HG03354 (cell line): ENCODE data around the gene KCNT1.
"Not testable (repeated sequence)": the region's sequence is repeated elsewhere in the genome, so short reads cannot be mapped to it uniquely, and the experiment has no call there.

Experiments used
- ATAC-seq: cut with Tn5 transposase; IDR thresholded peaks from one replicate; pipeline ENCODE4 v1.9.1; 2021; ENCODE audit warnings: mild to moderate bottlenecking; ENCODE audit not compliant: unreplicated experiment, poor library complexity, severe bottlenecking

KCNT1 gene

GRCh38 chr9:135671591-135672041 lies 30.4 kb upstream of the KCNT1 start:
- no peak for ATAC-seq

DNA sequence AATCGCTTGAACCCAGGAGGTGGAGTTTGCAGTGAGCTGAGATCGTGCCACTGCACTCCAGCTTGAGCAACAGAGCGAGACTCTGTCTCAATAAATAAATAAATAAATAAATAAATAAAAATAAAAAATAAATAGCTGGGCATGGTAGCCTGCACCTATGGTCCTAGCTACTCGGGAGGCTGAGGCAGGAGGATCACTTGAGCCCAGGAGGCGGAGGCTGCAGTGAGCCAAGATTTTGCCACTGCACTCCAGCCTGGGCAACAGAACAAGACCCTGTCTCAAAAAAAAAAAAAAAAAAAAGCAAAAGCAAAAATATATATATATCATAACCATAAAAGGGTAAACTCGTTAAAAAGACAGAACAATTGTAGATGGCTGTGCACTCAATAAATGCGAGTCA lies 29.2 kb upstream of the KCNT1 start:
- ATAC-seq, result not testable (repeated sequence)

- ATAC-seq, result no peak
Measured at GRCh38 chr9:135673941-135674340, 28.0 kb upstream of the KCNT1 start.

DNA sequence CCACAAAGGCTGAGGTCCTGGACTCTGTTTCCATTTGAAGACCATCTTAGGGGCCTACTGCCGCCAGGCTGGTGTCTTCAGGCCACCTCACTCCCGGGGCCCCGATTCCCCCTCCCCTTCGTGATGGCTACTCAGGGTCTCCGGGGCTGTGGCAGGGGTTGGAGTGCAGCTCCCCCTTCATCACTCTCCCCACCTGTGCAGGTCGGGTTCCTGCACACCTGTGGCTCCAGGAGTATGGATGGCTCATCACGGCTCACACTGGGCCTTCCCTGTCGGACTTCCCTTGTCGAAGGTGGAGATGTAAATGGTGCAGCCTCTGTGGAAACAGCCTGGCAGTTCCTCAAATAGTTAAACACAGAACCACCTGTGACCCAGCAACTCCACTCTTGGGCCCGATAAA lies 27.0 kb upstream of the KCNT1 start:
- ATAC-seq, result no peak

DNA sequence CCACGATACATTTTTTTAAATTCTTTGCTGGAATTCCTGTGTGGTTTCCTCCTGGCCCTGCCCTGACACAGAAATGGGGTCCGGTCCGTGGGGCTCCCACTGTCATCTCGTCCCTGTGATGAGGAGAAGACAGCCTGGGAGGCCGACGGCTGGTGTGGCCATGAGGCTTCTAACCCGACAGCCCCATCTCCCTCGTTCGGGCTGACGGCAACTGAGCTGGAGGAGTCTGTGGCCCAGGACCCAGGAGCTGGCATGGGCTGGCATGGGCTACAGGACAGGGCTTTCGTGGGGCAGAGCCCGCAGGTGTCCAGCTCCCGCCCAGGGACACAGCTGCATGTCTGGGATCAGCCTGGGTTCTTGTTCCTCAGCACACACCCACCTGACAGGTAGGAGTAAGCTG lies 25.1 kb upstream of the KCNT1 start:
- ATAC-seq, result no peak

GRCh38 chr9:135677641-135678168 lies 24.3 kb upstream of the KCNT1 start:
- ATAC-seq, result no peak

- ATAC-seq, result no peak
Measured at GRCh38 chr9:135678236-135679017, 23.6 kb upstream of the KCNT1 start.

- ATAC-seq, result no peak
Measured at GRCh38 chr9:135680056-135680455, 21.9 kb upstream of the KCNT1 start.

- no peak for ATAC-seq
Measured at GRCh38 chr9:135681161-135681560, 20.8 kb upstream of the KCNT1 start.

DNA sequence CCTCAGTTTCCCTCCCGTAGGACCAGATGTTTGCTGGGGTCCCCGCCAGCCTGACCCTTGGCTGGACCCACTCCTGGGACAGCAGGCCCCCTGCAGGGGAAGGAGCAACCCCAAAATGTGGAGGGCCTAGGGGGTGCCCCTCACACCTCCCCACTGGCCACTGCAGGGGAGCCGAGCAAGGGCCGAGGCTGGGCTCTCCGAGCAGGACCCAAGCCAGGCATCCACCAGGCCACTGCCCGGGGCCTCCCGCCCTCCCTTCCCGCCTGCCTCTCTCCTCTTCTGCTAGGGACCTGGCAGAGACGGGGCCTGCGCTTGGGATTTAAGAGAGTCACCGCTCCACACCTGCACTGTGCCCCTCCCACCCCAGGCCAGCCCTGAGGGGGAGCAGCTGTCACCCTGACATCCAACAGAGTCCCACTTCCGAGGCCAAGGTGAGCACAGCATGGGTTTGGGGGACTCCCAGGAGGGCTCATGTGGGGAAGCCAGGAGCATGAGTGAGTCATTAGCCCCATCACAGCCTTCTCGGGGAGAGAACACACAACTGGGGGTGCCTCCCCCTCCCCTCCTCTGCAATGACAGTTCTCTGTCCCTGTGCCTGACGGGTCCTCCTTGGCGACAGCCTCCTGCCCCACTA lies 18.5 kb upstream of the KCNT1 start:
- ATAC-seq, result no peak

DNA sequence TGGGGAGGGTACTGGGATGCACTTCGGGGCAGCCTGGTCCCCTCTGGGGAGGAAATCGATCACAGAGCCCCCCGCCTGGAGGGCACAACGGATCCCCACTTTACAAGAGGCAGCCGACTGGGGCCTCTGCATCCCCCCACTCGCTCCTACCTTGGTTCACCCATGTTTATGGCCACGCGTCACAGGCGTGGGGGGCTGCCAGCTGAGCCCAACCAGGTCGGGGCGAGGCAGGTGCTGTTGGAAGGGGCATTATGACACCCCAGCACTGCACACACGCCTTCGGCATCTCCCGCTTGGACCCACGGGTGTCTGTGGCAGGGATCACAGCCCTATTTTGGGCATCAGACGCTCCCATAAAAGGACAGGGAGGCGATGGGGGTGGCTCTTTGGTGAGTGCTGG lies 17.3 kb upstream of the KCNT1 start:
- no peak for ATAC-seq

GRCh38 chr9:135687216-135687615 lies 14.8 kb upstream of the KCNT1 start:
- no peak for ATAC-seq

- ATAC-seq, result no peak
Measured at GRCh38 chr9:135689011-135689410, 13.0 kb upstream of the KCNT1 start.

- ATAC-seq, result no peak
Measured at GRCh38 chr9:135690836-135691570, 11.0 kb upstream of the KCNT1 start.

DNA sequence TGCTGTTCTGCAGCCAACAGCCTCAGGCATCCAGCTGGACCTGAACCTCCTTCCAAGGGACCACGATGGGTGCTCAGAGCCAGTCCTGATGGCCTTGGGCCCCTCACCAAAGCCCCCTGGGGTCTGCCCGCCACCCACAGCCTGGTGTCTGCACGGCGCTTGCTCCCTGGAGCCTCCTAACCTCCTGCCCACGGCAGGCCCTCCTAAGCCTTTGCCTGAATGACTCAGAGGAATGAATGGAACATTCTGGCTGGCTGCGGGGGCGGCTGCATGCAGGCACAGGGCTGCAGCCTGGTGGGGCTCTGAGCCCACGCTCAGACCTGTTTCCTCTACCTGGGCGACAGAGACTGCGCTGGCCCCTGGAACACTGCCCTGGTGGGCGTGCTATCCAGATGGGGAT lies 9.6 kb upstream of the KCNT1 start:
- no peak for ATAC-seq

DNA sequence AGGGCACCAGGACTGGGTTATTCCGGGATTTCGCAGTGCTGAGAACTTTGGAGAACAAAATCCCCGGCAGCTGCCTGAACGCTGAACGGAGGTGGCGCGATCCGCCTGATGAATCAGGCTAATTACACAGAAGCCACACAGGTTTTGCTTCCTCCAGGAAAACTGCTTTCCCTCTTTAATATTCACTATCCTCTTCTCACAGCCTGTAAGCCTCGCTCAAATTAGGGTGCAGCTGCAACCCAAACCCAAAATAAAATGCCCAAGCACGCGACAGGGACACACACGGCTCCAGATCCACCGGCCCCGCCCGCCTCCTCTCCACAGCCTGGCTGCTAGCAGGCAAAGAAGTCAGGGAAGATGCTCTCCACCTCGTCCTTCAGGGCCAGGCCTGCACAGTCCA lies 8.7 kb upstream of the KCNT1 start:
- ATAC-seq, result no peak

GRCh38 chr9:135693771-135694170 lies 8.2 kb upstream of the KCNT1 start:
- ATAC-seq, result no peak

GRCh38 chr9:135694414-135694813 lies 7.6 kb upstream of the KCNT1 start:
- no peak for ATAC-seq

GRCh38 chr9:135695036-135695435 lies 6.9 kb upstream of the KCNT1 start:
- no peak for ATAC-seq

DNA sequence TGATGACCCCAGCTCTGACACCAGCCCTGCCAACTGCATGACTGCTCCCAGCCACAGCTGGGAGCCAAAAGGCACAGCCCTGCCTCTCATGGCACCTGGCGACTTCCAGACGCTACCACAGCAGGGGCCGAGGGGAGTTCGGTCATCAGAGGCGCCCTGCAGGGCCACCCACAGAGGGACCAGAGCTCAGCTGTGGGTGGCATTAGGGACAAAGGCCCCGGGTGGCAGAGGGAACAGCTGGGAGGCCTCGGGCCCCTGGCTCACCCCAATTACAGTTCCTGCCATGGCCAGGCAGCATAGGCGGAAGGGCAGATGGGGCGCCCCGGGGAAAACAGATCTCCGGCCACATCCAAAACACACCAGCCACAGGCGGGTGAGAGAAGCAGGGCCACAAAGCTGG lies 6.3 kb upstream of the KCNT1 start:
- ATAC-seq, result no peak

DNA sequence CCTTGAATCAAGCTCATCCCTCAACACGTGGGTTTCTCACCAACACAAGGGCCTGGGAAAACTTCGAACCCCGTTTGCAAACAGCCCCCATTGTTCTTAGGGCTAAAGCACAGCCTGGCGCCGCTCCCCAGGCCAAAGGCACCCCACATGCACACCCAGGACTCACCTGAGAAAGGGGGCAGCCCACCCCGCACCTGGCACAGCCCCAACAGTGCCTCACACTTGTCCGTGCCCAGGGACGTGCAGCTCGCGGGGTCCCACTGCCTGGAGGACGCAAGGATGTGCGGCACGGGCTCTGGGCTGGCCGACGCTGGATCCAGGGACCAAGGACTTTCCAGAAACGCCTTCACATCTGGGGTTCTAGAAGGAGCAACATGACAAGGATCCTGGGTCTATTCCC lies 5.5 kb upstream of the KCNT1 start:
- no peak for ATAC-seq
